Motor neuron (in vitro differentiated cells): ENCODE data around the gene CTSO. TPM values are rescaled to one million over a fixed set of nuclear protein-coding genes. Genes with fewer than 3 reads are reported as not detected.

Experiments used
- ATAC-seq, 8 experiments: fragments of 200-7000 bp; cut with Tn5 transposase; replicated peaks in 6 of 8; 2 replicates each; pipeline ENCODE4 v1.8.0; 2021; ENCODE audit warnings: mild to moderate bottlenecking in 8 of 8, moderate library complexity in 8 of 8
- H3K27ac ChIP-seq, 2 donors: fragments of 250-450 bp; sonication (Bioruptor Pico); 2 replicates each; pipeline ENCODE4 v1.9.0; 2021; ENCODE audit warnings: antibody characterized with exemption in 2 of 2, mild to moderate bottlenecking in 2 of 2, moderate library complexity in 1 of 2
- H3K4me1 ChIP-seq, 2 donors: fragments of 250-450 bp; sonication (Bioruptor Pico); replicated peaks in 1 of 2; 2 replicates each; pipeline ENCODE4 v1.6.1; 2021; ENCODE audit warnings: antibody characterized with exemption in 2 of 2, mild to moderate bottlenecking in 2 of 2, moderate library complexity in 1 of 2
- H3K4me3 ChIP-seq, 5 donors: fragments of 250-450 bp; sonication (Bioruptor Pico); 2 replicates each; pipeline ENCODE4 v1.9.0; 2021; ENCODE audit warnings: antibody characterized with exemption in 5 of 5, mild to moderate bottlenecking in 5 of 5, moderate library complexity in 4 of 5
- WGBS, 10 experiments: fragments of 450-650 bp; shearing (Covaris generic); methylation state at CpG; one replicate each; pipeline ENCODE4 v1.0.0; 2022; 5-methylcytosine and 5-hydroxymethylcytosine counted together
- in situ Hi-C, 9 experiments: fragments of 400-800 bp; cut with MboI; loops; one replicate each; pipeline ENCODE4 v1.15.0; 2021; ENCODE audit warnings: low sequenced_read_pairs in 9 of 9, low pct_unique_long_range_greater_than_20kb in 2 of 9; ENCODE audit not compliant: unreplicated experiment in 9 of 9
- total RNA-seq, 8 experiments: library from RNA; unstranded; fragments of 300-600 nt; gene quantifications; 2 replicates each; pipeline versions ENCODE4 v1.2.3 to v1.2.4, GENCODE V29; 2022

Gene CTSO
- total RNA-seq, 8 experiments from 2014 or later: 0.76 to 23.2 (median 6.1) TPM

DNA sequence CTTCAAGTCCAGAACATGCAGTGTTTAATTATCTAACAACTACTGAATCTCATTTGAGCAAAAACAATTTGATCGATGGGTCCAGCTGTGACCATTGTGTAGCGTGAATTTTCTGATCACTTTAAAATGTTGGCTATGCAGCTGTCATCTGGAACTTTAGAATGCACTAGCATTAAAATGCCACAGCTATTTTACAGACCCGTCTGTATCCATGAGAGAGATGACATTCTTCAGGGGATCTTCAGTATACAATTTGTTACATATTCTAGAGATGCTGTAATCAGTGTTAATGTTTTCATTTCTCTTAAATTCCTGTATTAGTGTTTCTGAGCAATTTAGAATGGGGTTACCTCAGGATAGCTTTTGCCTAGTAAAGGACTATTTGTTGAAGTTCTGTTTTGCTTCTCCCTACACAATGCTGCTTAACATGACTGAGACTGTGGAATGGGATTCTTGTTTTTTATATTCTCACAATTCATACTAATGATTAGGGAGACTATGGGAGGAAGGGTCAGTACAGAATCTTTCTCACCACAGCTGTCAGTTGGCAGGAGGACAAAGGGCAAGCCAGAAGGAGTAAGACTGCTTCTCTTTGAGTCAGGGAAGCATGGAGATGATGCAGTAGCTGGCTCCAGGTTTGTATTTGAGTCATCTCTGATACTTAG, 13.2 kb upstream of the CTSO start:
- 10 to 86% (median 47%) methylated on average over 1 to 3 of the region's 3 CpGs; no CpG with 5 or more reads in 1 of the 10 experiments for WGBS, 10 experiments
- ATAC-seq: peak in 2 of 8 experiments; percentile 26 to 80
- H3K27ac ChIP-seq: no peak overlapping the region
- H3K4me1 ChIP-seq: peaks cover 3 to 6% of the 10 kb centered on the region in 2 donors
- no peak overlapping the region for H3K4me3 ChIP-seq
- in situ Hi-C loops: loop anchor here in 1 of 9 experiments (25.0 kb wide), 1 partner anchor 555 kb away; no protein-coding TSS in a partner anchor

DNA sequence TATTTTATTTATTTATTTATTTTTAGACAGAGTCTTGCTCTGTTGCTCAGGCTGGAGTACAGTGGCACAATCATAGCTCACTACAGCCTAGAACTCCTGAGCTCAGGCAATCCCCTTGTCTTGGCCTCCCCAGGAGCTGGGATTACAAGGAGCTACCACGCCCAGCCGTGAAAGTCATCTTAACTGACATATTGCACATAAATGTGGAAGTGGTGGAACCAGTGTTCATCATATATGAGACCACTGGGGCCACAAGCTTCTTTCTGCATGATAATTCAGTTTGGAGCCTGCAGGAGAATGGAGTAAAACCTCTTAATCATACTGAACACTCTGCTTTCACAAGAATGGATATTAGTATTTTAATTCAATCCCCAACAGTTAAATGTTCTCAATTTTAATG, 12.5 kb upstream of the CTSO start:
- no peak for ATAC-seq
- Histone ChIP-seq H3K4me3 (no peak overlapping the region), H3K4me1 (peaks cover 3 to 6% of the 10 kb centered on the region in 2 donors), H3K27ac (no peak overlapping the region)
- in situ Hi-C loops: loop anchor here in 1 of 9 experiments (25.0 kb wide), 1 partner anchor 554 kb away; no protein-coding TSS in a partner anchor
- 60 to 100% (median 83%) methylated on average over 1 to 2 of the region's 2 CpGs; no CpG with 5 or more reads in 6 of the 10 experiments for WGBS, 10 experiments

GRCh38 chr4:155964016-155964891, 10.6 kb upstream of the CTSO start:
- Histone ChIP-seq H3K4me3 (no peak overlapping the region), H3K27ac (no peak overlapping the region), H3K4me1 (peaks cover 3 to 6% of the 10 kb centered on the region in 2 donors)
- 49 to 100% (median 86%) methylated on average over 2 to 8 of the region's 8 CpGs for WGBS, 10 experiments
- peak in 1 of 8 experiments; percentile 9 for ATAC-seq
- in situ Hi-C loops: loop anchor here in 1 of 9 experiments (25.0 kb wide), 1 partner anchor 552 kb away; no protein-coding TSS in a partner anchor

GRCh38 chr4:155962767-155963166, 9.1 kb upstream of the CTSO start:
- Histone ChIP-seq H3K4me3 (no peak overlapping the region), H3K4me1 (peaks cover 3 to 6% of the 10 kb centered on the region in 2 donors), H3K27ac (no peak overlapping the region)
- WGBS, 10 experiments: 14 to 92% (median 59%) methylated on average over 1 to 2 of the region's 2 CpGs; no CpG with 5 or more reads in 3 of the 10 experiments
- ATAC-seq: peak in 2 of 8 experiments; percentile 42 to 50
- in situ Hi-C loops: loop anchor here in 1 of 9 experiments (25.0 kb wide), 1 partner anchor 550 kb away; no protein-coding TSS in a partner anchor

DNA sequence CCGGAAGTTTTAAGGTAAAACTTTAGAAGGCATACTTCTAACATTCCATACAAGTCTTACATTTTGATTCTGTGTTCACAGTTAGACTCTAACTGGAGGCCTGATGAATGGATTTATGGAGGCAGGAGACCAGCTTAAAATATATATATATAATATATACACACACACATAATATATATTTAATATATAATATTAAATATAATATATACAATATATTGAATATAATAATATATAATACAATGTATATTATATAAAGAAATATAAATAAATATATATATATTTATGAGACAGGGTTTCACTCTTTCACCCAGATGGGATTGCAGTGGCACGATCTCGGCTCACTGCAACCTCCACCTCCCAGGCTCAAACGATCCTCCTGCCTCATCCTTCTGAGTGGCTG, 7.9 kb upstream of the CTSO start:
- no peak for ATAC-seq
- Histone ChIP-seq H3K27ac (no peak overlapping the region), H3K4me1 (no peaks in the 10 kb centered on the region), H3K4me3 (no peak overlapping the region)
- in situ Hi-C loops: loop anchor here in 1 of 9 experiments (25.0 kb wide), 1 partner anchor 549 kb away; no protein-coding TSS in a partner anchor
- 83 to 100% (median 98%) methylated on average over 1 to 4 of the region's 4 CpGs for WGBS, 10 experiments

- in situ Hi-C loops: loop anchor here in 1 of 9 experiments (25.0 kb wide), 1 partner anchor 548 kb away; no protein-coding TSS in a partner anchor
These were observed 6.9 kb upstream of the CTSO start for GRCh38 chr4:155960522-155960921.

GRCh38 chr4:155959417-155959816, 5.8 kb upstream of the CTSO start:
- no peak for ATAC-seq
- in situ Hi-C loops: loop anchor here in 2 of 9 experiments (10.0 to 25.0 kb wide), 2 partner anchors 155 to 547 kb away; no protein-coding TSS in a partner anchor
- Histone ChIP-seq H3K4me1 (no peaks in the 10 kb centered on the region), H3K4me3 (no peak overlapping the region), H3K27ac (no peak overlapping the region)
- WGBS, 10 experiments: 33 to 100% (median 75%) methylated on average over 1 to 3 of the region's 4 CpGs; no CpG with 5 or more reads in 7 of the 10 experiments

More at GRCh38 chr4:155960522-155960921, 6.9 kb upstream of the CTSO start:
- Histone ChIP-seq H3K27ac (no peak overlapping the region), H3K4me3 (no peak overlapping the region), H3K4me1 (no peaks in the 10 kb centered on the region)
- WGBS, 10 experiments: 3 to 90% (median 80%) methylated on average over 1 to 5 of the region's 5 CpGs; no CpG with 5 or more reads in 1 of the 10 experiments
- peak in 4 of 8 experiments; percentile 35 to 87 (median 65) for ATAC-seq

DNA sequence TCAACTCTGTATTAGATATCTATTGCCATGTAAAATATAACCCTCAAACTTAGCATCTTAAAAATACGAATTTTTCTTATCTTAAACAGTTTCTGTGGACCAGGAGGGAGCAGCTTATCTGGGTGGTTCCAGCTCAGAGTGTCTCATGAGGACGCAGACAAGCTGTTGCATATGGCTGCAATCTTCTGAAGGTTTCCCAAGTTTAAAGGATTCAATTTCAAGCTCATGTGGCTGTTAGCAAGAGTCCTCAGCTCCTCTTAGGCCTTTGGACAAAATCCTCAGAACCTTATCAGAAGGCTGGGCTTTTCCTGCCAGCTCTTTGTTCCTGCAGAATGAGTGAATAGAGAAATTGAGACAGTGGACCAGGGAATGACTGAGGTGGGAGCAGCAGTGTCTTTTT, 2.8 kb upstream of the CTSO start:
- in situ Hi-C loops: loop anchor here in 2 of 9 experiments (10.0 to 25.0 kb wide), 2 partner anchors 152 to 544 kb away; no protein-coding TSS in a partner anchor
- ATAC-seq: no peak
- no peak overlapping the region for H3K4me3 ChIP-seq
- no peaks in the 10 kb centered on the region for H3K4me1 ChIP-seq
- H3K27ac ChIP-seq: no peak overlapping the region
- 0 to 100% (median 73%) methylated on average over 1 to 2 of the region's 2 CpGs; no CpG with 5 or more reads in 2 of the 10 experiments for WGBS, 10 experiments

GRCh38 chr4:155954939-155955338, 1.3 kb upstream of the CTSO start:
- Histone ChIP-seq H3K4me1 (no peaks in the 10 kb centered on the region), H3K4me3 (no peak overlapping the region), H3K27ac (no peak overlapping the region)
- in situ Hi-C loops: loop anchor here in 3 of 9 experiments (5.0 to 25.0 kb wide), 3 partner anchors 143 to 543 kb away; no protein-coding TSS in a partner anchor
- no peak for ATAC-seq
- 42 to 100% (median 86%) methylated on average over 1 to 4 of the region's 4 CpGs for WGBS, 10 experiments

DNA sequence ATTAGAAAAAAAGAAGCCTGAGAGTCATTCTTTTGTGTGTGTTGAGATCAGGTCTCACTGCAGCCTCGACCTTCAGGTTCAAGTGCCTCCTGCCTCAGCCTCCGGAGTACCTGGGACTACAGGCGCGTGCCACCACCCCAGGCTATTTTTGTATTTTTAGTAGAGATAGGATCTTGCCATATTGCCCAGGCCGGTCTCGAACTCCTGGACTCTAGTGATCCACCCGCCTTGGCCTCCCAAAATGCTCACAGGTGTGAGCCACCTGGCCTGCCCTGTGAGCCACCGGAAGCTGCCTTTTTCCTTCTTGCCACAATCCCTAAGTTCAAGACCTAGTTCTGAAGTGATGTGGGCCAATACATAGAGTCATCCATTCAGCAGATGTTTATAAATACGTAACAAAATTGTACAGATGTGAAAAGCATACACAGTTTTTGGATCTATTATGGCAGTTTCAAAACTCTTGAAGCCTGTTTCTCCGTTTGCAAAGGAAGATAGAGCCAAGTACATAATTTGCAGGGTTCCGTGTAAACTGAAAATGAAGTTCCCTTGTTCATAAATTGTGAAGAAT, 536 bp upstream of the CTSO start:
- in situ Hi-C loops: loop anchor here in 3 of 9 experiments (5.0 to 25.0 kb wide), 3 partner anchors 142 to 542 kb away; no protein-coding TSS in a partner anchor
- H3K4me3 ChIP-seq: peak overlapping the region; percentile 39 to 49 (median 47)
- no peak for ATAC-seq
- no peaks in the 10 kb centered on the region for H3K4me1 ChIP-seq
- H3K27ac ChIP-seq: peak overlapping the region in 1 of 2 donors; percentile 84
- 55 to 100% (median 87%) methylated on average over 1 to 10 of the region's 11 CpGs; no CpG with 5 or more reads in 2 of the 10 experiments for WGBS, 10 experiments

- Histone ChIP-seq H3K4me1 (no peaks in the 10 kb centered on the region), H3K27ac (no peak overlapping the region), H3K4me3 (no peak overlapping the region)
- no peak for ATAC-seq
- in situ Hi-C loops: loop anchor here in 3 of 9 experiments (5.0 to 25.0 kb wide), 3 partner anchors 140 to 540 kb away; no protein-coding TSS in a partner anchor
- WGBS, 10 experiments: 0 to 100% (median 63%) methylated on average over 1 to 5 of the region's 6 CpGs
These were observed 1.2 kb downstream of the CTSO start for GRCh38 chr4:155952501-155952901.

GRCh38 chr4:155950461-155950860, 3.2 kb downstream of the CTSO start:
- Histone ChIP-seq H3K4me3 (no peak overlapping the region), H3K27ac (no peak overlapping the region), H3K4me1 (no peaks in the 10 kb centered on the region)
- WGBS, 10 experiments: 0 to 80% (median 53%) methylated on average over 1 to 4 of the region's 6 CpGs; no CpG with 5 or more reads in 1 of the 10 experiments
- ATAC-seq: no peak
- in situ Hi-C loops: loop anchor here in 3 of 9 experiments (5.0 to 25.0 kb wide), 3 partner anchors 138 to 538 kb away; no protein-coding TSS in a partner anchor
